Epithelial cell of proximal tubule (primary cell): ENCODE measurements around the gene DBX1. TPM values are rescaled to one million over a fixed set of nuclear protein-coding genes. Genes with fewer than 3 reads are reported as not detected.
"Not testable (repeated sequence)": the region's sequence is repeated elsewhere in the genome, so short reads cannot be mapped to it uniquely, and the experiment has no call there.

Experiments
- DNase-seq: peaks from one replicate; pipeline ENCODE4 v3.0.0-alpha.2; 2011; ENCODE audit warnings: low read depth
- H3K4me3 ChIP-seq: 2 replicates; pipeline ENCODE4 v1.5.1; 2011; ENCODE audit warnings: low read depth, mild to moderate bottlenecking, low read length
- CTCF ChIP-seq: conservative IDR thresholded peaks from 2 replicates; pipeline ENCODE4 v1.5.1; 2012; ENCODE audit warnings: low read depth, mild to moderate bottlenecking, low read length
- total RNA-seq: library from RNA; depleted of rRNA; stranded (reverse); fragments of >200 nt; gene quantifications from 2 replicates; pipeline ENCODE4 v1.2.3, GENCODE V29; 2015

DBX1 gene
- total RNA-seq, 1 donor from 2014 or later: not detected

DNA sequence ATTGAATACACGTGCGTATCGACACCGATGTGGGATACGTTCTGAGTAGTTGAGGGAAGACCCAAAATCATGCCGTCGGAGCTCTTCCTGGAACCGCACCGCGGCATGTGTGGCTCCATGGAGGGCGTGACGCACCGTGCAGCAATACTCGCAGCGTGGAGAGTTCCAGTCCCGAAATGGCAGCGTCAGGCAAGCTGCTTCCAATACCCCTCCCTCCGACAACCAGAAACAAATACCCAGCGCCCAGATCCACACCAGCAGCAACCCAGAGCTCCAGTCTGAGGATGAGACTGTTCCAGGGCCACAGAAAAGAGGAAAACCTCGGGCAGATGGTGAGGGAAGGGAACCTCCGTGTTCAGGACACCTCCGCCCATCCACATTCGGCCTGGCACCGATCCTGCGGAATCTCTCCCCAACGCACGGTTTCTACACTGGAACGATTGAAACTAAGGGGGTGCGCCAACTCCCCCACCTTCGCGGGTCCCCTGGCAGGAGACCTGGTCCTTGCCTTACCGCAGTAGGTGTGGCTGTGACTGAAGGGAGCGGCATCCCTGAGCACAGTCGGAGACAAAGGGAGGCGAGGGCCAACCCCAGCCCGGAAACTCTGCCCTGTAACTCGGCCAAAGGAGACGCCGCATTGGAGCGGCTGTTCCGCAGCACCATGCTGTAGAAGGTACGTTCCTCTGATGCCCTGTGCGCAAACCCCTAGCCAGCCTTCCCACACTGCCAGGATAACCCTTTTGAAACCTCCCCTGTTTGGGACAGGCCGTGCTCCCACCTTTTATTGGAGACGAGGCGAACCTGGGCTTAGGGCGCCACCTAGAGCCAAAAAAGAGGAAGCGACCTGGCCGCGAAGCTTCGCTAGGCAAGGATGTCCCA is 28.2 kb downstream of the DBX1 start:
- DNase-seq: no peak
- H3K4me3 ChIP-seq: peak overlapping the region; percentile 54
- peak; percentile 92 for TF ChIP-seq CTCF

GRCh38 chr11:20129665-20130064 is 30.6 kb downstream of the DBX1 start:
- H3K4me3 ChIP-seq: no peak overlapping the region
- DNase-seq: no peak
- no peak for TF ChIP-seq CTCF

DNA sequence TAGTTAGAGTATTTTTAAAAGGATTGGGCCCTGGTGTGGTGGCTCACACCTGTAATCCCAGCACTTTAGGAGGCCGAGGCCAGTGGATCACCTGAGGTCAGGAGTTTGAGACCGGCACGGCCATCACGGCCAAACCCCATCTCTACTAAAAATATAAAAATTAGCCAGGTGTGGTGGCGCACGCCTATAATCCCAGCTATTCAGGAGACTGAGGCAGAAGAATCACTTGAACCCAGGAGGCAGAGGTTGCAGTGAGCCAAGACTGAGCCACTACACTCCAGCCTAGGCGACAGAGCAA is 31.8 kb downstream of the DBX1 start:
- not testable (repeated sequence) for H3K4me3 ChIP-seq, DNase-seq

DNA sequence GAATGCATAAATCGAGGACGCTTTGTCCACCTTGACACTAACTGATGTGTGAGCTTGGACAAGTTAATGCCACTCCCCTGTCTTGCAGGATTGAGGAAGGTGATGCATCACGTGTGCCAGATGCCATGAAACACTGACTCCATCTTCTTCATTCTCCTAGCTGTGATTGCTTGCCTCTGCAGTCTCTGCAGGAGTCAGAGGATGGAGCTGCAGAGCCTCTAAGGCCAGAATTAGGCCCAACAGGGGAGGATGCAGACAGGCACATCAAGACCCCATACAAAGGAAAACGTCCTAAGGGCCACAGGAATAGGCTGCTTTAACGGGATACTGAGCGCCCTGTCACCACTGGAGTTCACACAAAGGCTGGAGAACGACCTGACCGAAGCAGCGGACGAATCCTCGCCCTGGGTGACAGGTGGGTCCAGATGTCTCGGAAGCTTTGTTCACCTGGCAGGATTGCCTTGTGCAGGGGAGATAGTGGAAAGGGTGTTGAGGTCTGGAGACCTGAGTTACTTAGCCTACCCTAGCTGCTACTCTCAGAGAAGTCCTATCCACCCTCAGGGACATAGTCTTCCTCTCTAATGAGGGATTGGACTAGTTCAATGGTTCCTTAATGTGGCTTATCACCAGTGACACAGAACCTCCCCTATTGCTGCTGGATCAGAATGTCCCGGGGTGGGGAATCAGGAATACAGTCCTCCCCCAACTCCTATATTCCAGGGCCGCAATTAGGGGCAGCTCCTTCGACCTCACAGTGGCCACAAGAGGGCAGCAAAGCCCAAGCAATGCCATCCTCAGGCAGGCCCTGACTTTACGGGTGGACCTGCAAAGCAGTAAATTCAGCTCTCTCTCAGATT is 32.4 kb downstream of the DBX1 start:
- peak; percentile 87 for TF ChIP-seq CTCF

GRCh38 chr11:20126724-20127123 is 33.6 kb downstream of the DBX1 start:
- TF ChIP-seq CTCF: no peak
- H3K4me3 ChIP-seq: no peak overlapping the region
- no peak for DNase-seq

More for the DNA sequence above, 32.4 kb downstream of the DBX1 start:
- no peak for DNase-seq
- H3K4me3 ChIP-seq: no peak overlapping the region

DNA sequence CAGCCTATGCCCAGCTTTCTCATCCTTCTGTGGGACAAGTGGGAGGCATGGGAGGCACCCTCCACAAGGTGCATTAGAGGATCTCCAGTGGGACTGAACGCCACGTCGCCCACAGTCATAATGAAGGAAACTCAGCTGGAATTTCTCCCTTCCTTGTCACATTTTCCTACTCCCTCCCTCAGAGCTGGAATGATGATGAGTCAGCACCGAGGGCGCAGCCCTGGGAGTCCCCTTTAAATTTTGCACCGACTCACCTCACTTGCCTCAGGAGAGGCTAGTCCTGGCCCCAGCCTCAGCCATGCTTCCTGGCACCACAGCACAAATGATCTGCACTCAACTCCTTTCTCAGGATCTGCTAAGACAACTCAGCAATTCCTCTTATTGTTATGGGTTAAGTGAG is 34.3 kb downstream of the DBX1 start:
- DNase-seq: peak; percentile 47
- H3K4me3 ChIP-seq: no peak overlapping the region
- TF ChIP-seq CTCF: no peak

DNA sequence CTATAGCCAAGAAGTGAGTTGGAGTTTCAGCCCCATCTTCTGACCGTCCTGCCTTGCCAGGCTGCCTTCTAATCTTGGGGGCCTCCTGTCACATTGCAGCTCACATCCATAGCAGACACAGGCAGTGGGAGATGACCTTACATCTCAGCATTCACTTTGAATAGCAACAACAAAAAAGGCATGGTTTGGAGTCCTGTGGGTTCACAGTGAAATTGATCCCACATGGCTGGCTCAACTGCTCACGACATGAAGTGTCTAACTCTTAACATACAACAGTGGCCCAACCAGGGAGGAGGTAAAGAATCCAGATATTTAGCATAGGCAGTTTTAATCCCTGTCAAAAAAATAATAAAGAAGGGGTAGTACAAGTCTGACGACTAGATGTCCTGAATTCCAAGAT is 38.1 kb downstream of the DBX1 start:
- no peak for TF ChIP-seq CTCF
- no peak for DNase-seq
- no peak overlapping the region for H3K4me3 ChIP-seq
